Hippocampal formation (tissue), 2 donors: ENCODE results near the gene TSPAN11.
"Not testable (repeated sequence)": the region's sequence is repeated elsewhere in the genome, so short reads cannot be mapped to it uniquely, and the experiment has no call there.

ENCODE experiments used
- DNase-seq, 2 donors: peaks; one replicate each; lab custom pipeline; 2025; lab: John Stamatoyannopoulos, UW

Gene TSPAN11

GRCh38 chr12:31002999-31003398 lies 76.5 kb downstream of the TSPAN11 start:
- DNase-seq, result no peak

GRCh38 chr12:31003861-31004640 lies 77.5 kb downstream of the TSPAN11 start:
- no peak for DNase-seq

- no peak for DNase-seq
Observed at GRCh38 chr12:31004666-31005065, 78.1 kb downstream of the TSPAN11 start.

- DNase-seq, result no peak
Observed at GRCh38 chr12:31005256-31005943, 78.9 kb downstream of the TSPAN11 start.

GRCh38 chr12:31005944-31006361 lies 79.4 kb downstream of the TSPAN11 start:
- no peak for DNase-seq

GRCh38 chr12:31006416-31007152 lies 80.0 kb downstream of the TSPAN11 start:
- DNase-seq, result no peak

GRCh38 chr12:31007153-31007495 lies 80.6 kb downstream of the TSPAN11 start:
- no peak for DNase-seq

- DNase-seq, result no peak
Observed at GRCh38 chr12:31007636-31008175, 81.2 kb downstream of the TSPAN11 start.

- DNase-seq, result no peak
Observed at GRCh38 chr12:31008241-31008761, 81.8 kb downstream of the TSPAN11 start.

- no peak for DNase-seq
Observed at GRCh38 chr12:31008961-31009840, 82.7 kb downstream of the TSPAN11 start.

GRCh38 chr12:31009976-31010375 lies 83.4 kb downstream of the TSPAN11 start:
- no peak for DNase-seq

- no peak for DNase-seq
Observed at GRCh38 chr12:31011336-31011735, 84.8 kb downstream of the TSPAN11 start.

GRCh38 chr12:31011746-31012566 lies 85.4 kb downstream of the TSPAN11 start:
- no peak for DNase-seq

GRCh38 chr12:31012567-31012891 lies 86.0 kb downstream of the TSPAN11 start:
- DNase-seq, result not testable (repeated sequence)

GRCh38 chr12:31015215-31015614 lies 88.7 kb downstream of the TSPAN11 start:
- no peak for DNase-seq

- no peak for DNase-seq
Observed at GRCh38 chr12:31016057-31016456, 89.5 kb downstream of the TSPAN11 start.

GRCh38 chr12:31017535-31017934 lies 91.0 kb downstream of the TSPAN11 start:
- DNase-seq, result no peak

- DNase-seq, result no peak
Observed at GRCh38 chr12:31018106-31018789, 91.7 kb downstream of the TSPAN11 start.

GRCh38 chr12:31018790-31019505 lies 92.4 kb downstream of the TSPAN11 start:
- no peak for DNase-seq
